ENCODE results near the gene ZBED4. TPM values are rescaled to one million over a fixed set of nuclear protein-coding genes. Genes with fewer than 3 reads are reported as not detected.

Gene ZBED4
- total RNA-seq, 1 experiment from 2014 or later = 23.0 TPM

DNA sequence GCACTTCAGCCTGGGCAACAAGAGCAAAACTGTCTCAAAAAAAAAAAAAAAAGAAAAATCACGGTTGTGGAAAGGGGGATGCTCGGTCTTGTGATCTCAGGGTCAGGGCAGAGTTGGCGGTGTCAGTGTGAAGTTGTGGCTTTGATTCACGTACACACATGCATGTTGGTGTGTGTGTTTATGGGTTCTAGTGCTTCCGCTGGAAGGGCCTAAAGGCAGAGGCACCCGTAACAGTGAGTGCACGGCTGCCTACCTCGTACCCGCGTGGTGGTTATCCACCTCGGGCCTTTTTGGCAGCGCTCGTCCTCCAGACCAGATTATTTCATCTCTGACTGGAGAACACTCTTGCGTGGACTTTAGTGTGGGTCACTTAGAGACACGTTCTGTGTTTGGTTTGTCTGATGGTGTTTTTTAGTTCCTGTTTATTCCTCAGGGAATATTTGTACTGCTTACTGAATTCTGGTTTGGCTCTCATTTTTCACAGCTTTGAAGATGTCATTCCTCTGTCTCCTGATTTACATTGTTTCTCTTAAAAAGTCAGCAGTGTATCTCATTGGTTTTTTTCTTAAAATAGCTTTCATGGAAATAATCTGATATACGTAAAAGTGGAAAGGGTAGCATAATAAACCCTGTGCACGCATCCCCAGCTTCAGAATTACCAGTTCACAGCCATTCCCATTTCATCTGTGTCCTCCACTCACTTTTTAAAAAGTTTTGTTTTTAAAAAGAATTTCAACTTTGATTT lies 15.6 kb downstream of the ZBED4 start:
- Histone ChIP-seq H3K79me1 (ENCODE audit: insufficient read depth, low read depth, low read length, poor library complexity, severe bottlenecking) (peaks cover 21% of the 10 kb centered on the region), H2AFZ (ENCODE audit: low read length) (no peak overlapping the region), H2BK12ac (ENCODE audit: insufficient read length, low read depth, low read length) (no peak overlapping the region), H3K23ac (ENCODE audit: insufficient read length, low read depth, low read length) (no peak overlapping the region), H3K27me3 (ENCODE audit: insufficient read depth, low read length) (no peaks in the 10 kb centered on the region), H4K5ac (ENCODE audit: insufficient read length, low read depth, low read length) (no peak overlapping the region), H3K18ac (ENCODE audit: insufficient read length, low read depth, low read length) (no peak overlapping the region), H3K23me2 (ENCODE audit: insufficient read length, low read depth, low read length, poor library complexity, severe bottlenecking) (no peaks in the 10 kb centered on the region), H3K9me3 (ENCODE audit: control insufficient read depth, low read depth, low read length) (peaks cover 4% of the 10 kb centered on the region), H4K20me1 (ENCODE audit: control insufficient read depth, insufficient read depth, insufficient read length) (no peaks in the 10 kb centered on the region), H2BK5ac (ENCODE audit: insufficient read length, low read length) (no peak overlapping the region), H3K56ac (ENCODE audit: insufficient read length, low read depth, low read length) (no peak overlapping the region), H2BK120ac (ENCODE audit: low read depth, low read length, poor library complexity, severe bottlenecking) (no peak overlapping the region), H3K27ac (ENCODE audit: insufficient read length, low read depth, low read length) (no peak overlapping the region), H3T11ph (ENCODE audit: low read length) (no peak overlapping the region), H3K4me2 (ENCODE audit: insufficient read depth, insufficient read length, low read length) (no peak overlapping the region), H3K79me2 (ENCODE audit: insufficient read depth, low read length) (peaks cover 26% of the 10 kb centered on the region; the same call in 1 of the 2 replicates), H3K4ac (ENCODE audit: low read depth, low read length) (no peak overlapping the region), H3K14ac (ENCODE audit: insufficient read depth, low read length) (no peak overlapping the region), H4K8ac (replicated peaks; ENCODE audit: insufficient read length, low read depth, low read length) (no peak overlapping the region), H4K91ac (ENCODE audit: insufficient read length, low read depth, low read length) (no peak overlapping the region), H2AK5ac (ENCODE audit: insufficient read length, low read length) (no peak overlapping the region), H3K9ac (ENCODE audit: extremely low read depth, insufficient read length, low read length) (no peak overlapping the region), H2BK15ac (ENCODE audit: low read depth, low read length) (no peak overlapping the region), H3K4me1 (ENCODE audit: insufficient read depth, low read length) (no peaks in the 10 kb centered on the region), H2BK20ac (ENCODE audit: low read depth, low read length, poor library complexity, severe bottlenecking) (no peak overlapping the region)
- DNase-seq = no peak
- Mint-ChIP-seq H3K27me3 (ENCODE audit: low read depth) (no peaks in the 10 kb centered on the region), H3K27ac (no peak overlapping the region; a peak in 1 of 7 replicates), H3K4me1 (peaks cover 9 to 13% of the 10 kb centered on the region in 2 experiments), H3K4me3 (no peak overlapping the region), H3K36me3 (ENCODE audit: insufficient read depth in 1 of 3, low read depth in 3 of 3) (peaks cover 51 to 60% (median 54%) of the 10 kb centered on the region in 3 experiments), H3K9me3 (peaks cover 45 to 51% of the 10 kb centered on the region in 2 experiments)
- no peak for TF ChIP-seq CTCF (conservative IDR thresholded peaks at IDR 0.05)
- no CpG with 5 or more reads among the region's 17 CpGs for WGBS (ENCODE audit: extremely low coverage, insufficient read length, low lambda C conversion rate)

Data from H9 (cell line).